GM19372 (cell line): ENCODE measurements around the gene MEP1B.
"Not testable (repeated sequence)": the region's sequence is repeated elsewhere in the genome, so short reads cannot be mapped to it uniquely, and the experiment has no call there.

Experiments
- ATAC-seq: cut with Tn5 transposase; IDR thresholded peaks from one replicate; pipeline ENCODE4 v1.9.1; 2021; ENCODE audit warnings: mild to moderate bottlenecking, low read depth, moderate library complexity; ENCODE audit not compliant: unreplicated experiment

Gene MEP1B

DNA sequence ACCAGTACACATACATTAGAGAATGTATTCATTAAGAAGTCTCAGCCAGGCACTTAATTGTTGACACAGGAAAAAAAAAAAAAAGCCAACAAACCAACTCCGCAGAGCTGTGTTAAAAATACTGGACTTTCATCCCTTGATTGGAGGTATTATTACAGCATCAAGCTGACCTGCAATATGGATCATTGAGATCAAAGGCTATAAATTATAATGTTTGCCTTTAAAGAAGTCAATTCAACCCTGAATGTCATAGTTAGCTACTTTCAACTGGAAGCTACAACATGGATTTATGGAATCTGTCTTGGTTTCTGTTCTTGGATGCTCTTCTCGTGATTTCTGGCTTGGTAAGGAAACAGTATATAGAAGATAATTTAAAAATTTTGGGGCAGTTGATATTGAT, at the start of gene MEP1B:
TSS of gene MEP1B (plus strand) at position 250 of the 400 bp plus-strand sequence. CDS start at position 282, 32 bp downstream.
- ATAC-seq: no peak

- ATAC-seq: no peak
These were observed 41.5 kb upstream of the MEP1B start for GRCh38 chr18:32148185-32148870.

DNA sequence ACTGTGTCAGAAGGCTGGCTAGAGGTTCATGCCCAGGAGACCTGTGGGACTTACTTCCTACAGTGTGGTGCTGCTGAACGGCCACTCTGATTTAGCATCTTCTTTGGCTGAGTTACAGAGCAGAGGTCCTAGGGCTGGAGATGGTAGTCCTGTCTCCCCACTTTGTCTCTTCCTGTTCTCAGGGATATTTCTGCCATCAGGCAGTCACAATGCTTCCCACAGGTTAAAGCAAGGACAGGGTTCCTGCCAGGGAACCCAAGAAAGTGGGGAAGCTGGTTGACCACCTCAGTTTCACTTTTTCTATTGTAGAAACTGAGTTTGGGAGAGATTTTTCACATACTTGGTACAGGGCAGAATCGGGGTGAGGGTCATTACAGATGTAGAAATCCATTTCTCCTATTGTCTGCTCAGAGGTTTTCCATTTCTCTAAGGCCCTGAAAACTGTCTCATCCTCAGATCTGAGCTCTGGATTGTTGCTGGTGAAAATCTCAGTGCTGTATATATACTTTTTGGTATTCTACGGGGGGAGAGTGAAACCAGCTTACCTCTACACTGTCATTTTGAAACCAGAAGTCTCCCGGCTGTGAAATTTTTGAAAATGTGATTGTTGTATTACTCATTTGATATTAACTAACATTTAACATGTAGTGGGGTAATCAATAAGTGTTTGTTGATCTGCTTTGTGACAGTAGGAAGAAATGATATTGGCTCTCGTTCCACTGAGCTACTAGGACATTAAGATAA, 37.0 kb upstream of the MEP1B start:
- ATAC-seq: peak; percentile 78

DNA sequence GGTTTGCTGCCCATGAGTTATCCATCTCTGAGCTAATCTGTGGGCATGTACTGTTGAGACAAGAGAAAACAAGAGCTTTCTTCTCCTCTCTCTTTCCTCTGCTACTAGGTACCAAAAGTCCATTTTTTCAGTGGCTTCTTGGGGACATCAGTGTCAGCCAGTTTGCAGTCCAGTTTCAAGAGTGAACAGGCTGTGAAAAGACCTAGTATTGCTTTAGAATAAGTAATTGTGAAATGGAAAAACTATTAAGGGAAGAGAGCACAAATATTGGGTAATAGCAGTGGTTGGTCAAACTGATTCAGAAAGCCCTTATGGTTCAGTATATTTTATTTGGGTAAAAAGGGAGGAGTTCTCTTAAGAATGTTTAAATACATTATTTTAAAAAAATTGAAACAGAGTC, 33.0 kb upstream of the MEP1B start:
- no peak for ATAC-seq

DNA sequence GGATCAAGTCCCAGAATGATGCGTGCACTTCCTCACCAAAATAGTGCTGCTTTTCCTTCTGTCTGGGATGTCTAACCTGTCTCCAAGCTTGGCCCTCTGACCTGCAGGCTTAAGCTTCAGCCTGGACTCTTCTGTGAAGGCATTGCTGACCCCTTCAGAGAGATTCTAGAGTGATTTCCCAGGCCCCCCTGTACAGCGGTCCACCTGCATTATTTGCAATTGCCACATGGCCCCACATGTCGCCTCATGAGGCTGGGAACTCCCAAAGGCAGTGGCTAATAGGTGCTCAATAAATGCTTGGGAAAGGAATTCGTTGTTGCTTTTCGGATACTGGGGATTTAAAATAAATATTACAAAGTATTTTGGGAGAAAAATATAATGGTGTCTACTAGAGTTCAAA, 32.3 kb upstream of the MEP1B start:
- ATAC-seq: no peak

GRCh38 chr18:32158108-32158624, 31.7 kb upstream of the MEP1B start:
- peak; percentile 95 for ATAC-seq

DNA sequence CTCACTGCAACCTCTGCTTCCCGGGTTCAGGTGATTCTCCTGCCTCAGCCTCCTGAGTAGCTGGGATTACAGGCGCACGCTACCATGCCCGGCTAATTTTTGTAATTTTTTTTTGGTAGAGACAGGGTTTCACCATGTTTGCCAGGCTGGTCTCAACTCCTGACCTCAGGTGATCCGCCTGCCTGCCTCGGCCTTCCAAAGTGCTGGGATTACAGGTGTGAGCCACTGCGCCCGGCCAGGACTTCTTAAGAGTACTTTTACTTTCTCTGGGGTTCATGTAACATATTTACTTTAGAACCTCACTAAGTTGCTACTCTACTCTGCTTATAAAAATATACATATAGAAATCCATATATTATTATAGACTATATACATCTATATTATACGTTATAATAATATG, 31.2 kb upstream of the MEP1B start:
- not testable (repeated sequence) for ATAC-seq

DNA sequence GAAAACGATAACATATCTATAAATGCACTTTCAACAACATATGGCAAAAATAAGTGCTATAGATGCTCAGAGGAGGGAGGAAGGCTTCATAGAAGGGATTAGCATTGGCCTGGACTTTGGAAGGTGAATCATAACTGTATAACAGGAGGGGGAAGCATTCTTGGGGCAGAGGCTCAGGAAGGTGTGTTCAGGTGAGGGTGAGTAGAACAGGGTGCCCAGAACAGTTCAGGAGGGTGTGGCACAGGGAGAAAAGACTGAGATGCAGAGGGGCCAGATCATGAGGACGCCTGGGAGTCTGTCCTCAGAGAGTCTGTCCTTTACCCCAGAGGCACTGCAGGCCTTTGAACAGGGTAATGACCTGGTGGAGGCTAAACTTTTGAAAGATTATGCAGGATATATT, 29.3 kb upstream of the MEP1B start:
- ATAC-seq: no peak

DNA sequence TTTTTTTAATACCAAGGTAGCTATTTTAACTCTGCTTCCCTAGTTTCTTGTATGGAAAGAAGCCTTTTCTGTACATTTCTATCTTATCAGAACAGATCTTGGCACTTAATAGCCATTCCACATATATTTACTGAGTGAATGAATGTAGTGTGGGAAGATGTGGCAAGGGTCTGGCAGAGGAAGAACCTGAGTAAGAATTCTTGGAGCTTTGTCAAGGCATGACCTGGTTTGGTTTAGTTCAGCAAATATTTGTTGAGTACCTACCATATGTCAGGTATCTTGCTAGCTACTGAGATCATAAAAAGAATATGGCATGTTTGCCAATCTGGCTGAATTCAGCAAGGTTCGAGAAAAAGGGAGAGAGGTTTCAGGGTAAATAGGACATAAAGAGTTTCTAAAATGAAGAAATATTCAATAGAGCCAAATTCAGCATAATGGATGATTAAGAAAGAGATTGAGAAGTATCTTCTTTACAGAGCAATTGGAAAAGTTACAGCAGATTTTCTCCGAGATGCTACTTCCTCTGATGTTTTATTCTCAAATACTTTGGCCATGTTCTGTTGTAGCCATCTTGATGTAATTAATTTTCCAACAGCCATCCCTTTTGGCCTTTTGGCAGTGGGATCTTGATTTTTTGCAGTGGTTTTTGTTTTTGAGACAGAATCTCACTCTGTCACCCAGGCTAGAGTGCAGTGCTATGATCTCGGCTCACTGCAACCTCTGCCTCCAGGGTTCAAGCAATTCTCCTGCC, 21.7 kb upstream of the MEP1B start:
- no peak for ATAC-seq

DNA sequence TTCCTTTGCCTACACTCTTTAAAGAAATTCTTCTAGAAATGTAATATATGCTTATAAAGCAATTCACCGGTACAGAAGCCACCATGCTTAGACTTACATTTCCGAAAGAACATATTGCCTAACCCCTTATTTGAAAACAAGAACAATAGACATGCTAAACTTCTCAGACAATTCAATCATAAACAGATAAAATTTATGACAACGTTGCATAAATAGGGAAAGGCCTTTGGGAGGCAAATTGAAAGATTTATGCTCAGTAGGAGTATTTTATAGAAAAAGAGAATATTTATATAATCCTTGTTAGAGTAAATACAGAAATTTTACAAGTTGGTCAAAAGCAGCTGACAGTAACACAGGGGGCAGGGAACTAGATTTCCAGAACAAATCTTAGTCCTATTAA, 16.2 kb upstream of the MEP1B start:
- ATAC-seq: no peak

- ATAC-seq: no peak
These were observed 15.1 kb upstream of the MEP1B start for GRCh38 chr18:32174719-32175118.

GRCh38 chr18:32175265-32175664, 14.6 kb upstream of the MEP1B start:
- no peak for ATAC-seq

GRCh38 chr18:32176745-32177144, 13.1 kb upstream of the MEP1B start:
- not testable (repeated sequence) for ATAC-seq

DNA sequence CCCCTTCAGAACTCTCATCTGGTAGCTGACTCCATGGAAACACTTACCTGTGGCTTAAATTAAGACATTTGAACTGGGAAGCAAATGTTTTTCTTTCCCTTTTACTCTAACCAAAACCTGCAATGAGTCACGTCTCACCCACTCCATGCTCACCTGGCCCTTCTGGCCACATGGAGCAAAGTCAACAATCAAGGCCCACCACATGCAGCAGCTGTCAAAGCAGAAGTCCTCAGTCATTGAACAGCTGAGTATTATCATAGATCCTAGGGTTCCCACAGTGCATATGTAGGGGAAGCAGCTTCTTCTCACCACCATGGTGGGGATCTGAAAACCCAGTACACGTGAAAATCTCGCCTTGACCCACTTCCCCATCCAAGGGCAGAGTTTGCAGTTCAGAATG, 12.3 kb upstream of the MEP1B start:
- ATAC-seq: no peak

DNA sequence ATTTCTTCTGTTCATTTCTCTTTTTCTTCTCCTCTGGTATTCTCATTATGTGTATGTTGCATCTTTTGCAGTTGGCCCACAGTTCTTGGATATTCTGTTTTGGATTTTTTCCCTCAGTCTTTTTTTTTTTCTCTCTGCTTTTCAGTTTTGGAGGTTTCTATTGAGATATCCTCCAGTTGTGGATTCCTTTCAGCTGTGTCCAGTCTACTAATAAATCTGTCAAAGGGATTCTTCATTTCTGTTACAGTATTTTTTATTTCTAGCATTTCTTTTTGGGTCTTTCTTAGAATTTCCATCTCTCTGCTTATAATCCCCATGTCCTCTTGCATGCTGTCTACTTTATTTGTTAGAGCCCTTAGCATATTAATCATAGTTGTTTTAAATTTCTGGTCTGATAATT, 6.3 kb upstream of the MEP1B start:
- no peak for ATAC-seq

DNA sequence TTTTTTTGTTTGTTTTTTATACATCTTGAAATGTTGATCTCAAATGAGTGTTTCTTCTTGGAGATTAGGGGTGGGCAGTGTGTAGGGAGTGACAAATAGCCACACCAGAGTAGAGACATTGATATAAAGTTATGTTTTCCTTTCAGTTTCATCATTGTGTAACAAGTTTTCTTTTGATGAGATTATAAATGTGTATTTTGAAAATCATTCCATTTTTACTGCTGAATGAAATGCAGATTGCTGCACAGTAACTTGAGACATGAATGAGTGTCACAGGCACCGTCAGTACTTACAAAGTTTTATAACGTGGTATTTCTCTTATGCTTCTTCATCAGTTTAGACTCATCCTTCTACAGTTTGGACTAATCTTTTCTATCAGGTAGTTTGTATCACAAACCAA, 370 bp downstream of the MEP1B start:
- ATAC-seq: no peak

DNA sequence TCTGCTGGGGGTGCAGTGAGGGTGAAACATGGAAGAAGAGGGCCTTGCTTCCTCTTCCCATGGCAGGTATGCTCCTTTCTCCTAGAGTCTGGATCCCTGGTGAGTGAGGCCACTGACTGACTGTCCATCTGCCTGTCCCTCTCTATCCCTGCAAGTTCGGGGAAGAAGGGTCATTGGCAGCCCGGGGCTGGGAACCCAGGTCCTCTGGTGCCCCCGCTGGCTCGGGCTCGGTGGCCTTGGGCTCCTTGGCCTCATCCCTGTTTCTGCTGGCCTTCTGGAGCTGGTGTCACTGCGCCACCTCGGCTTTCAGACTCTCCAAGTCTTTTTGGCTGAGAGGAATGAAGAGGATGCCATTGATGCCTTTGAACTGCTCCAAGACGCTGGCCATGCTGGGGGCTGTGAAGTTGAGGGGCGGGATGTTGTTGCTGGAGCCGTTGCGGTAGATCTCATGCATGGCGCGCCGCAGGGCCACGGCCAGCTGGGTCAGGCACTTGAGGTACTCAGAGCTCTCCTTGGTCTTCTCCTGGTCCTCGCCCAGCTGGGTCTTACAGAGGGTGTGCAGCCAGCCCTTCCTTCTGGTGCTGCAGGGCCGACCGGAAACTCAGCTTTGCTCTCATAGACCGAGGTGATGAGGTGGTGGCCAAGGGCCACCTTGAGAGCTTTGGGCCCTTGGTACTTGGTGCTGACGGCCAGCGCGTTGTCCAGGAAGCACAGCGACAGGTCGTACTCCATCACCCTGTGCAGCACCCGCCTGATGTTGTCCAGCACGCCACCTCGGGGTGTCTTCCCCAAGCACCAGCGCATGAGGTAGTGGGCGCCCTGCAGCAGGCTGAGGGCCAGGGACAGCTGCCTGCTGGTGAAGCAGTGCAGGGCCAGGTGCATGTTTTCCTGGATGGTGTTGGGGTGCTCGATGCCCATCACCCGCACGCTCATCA, 6.3 kb downstream of the MEP1B start:
- ATAC-seq: no peak

GRCh38 chr18:32200766-32201165, 10.9 kb downstream of the MEP1B start:
- no peak for ATAC-seq

GRCh38 chr18:32201948-32202672, 12.3 kb downstream of the MEP1B start:
- ATAC-seq: no peak
